H1 (cell line): Measurements from ENCODE around the gene JMJD8.

Experiments
- CTCF ChIP-seq, 3 experiments: IDR thresholded peaks; 1 replicate in 2 of 3; 2 replicates in 1 of 3; pipeline versions ENCODE4 v1.5.1 to v1.6.1; 2011; ENCODE audit warnings: low read length in 3 of 3, mild to moderate bottlenecking in 3 of 3, inconsistent platforms in 2 of 3, low read depth in 1 of 3, moderate library complexity in 1 of 3; ENCODE audit not compliant: insufficient read depth in 1 of 3; ENCODE audit errors: control extremely low read depth in 1 of 3
- EZH2 ChIP-seq: fragments of 200-600 bp; sonication (generic); IDR thresholded peaks from 2 replicates; pipeline ENCODE4 v1.7.1; 2012; ENCODE audit warnings: low read depth, mild to moderate bottlenecking, moderate library complexity, low read length, inconsistent platforms; ENCODE audit not compliant: severe bottlenecking
- GTF2F1 ChIP-seq: IDR thresholded peaks from 2 replicates; pipeline ENCODE4 v1.6.1; 2012; ENCODE audit warnings: low read depth, low read length, improper control_type of control experiment, borderline replicate concordance
- RFX5 ChIP-seq: IDR thresholded peaks from 2 replicates; pipeline ENCODE4 v1.6.1; 2011; ENCODE audit warnings: low read depth, low read length, improper control_type of control experiment, borderline replicate concordance
- SAP30 ChIP-seq: fragments of 300-600 bp; sonication (generic); IDR thresholded peaks from 2 replicates; pipeline ENCODE4 v1.7.1; 2012; ENCODE audit warnings: low read length, moderate library complexity, mild to moderate bottlenecking, inconsistent platforms; ENCODE audit not compliant: insufficient read depth, insufficient replicate concordance

GRCh38 chr16:686459-687260 lies 2.5 kb upstream of the JMJD8 start:
- TF ChIP-seq CTCF (IDR thresholded peaks at IDR 0.05; ENCODE audit: control extremely low read depth in 1 of 3, insufficient read depth in 1 of 3, low read depth in 1 of 3, low read length in 3 of 3) = no peak
- TF ChIP-seq GTF2F1 = no peak
- TF ChIP-seq SAP30 = no peak
- no peak for TF ChIP-seq RFX5
- no peak for TF ChIP-seq EZH2
